K562 (cell line): ENCODE measurements around the gene B4GALNT3. TPM values are rescaled to one million over a fixed set of nuclear protein-coding genes. Genes with fewer than 3 reads are reported as not detected.

Experiments used
- ATAC-seq: fragments of 200-7000 bp; cut with Tn5 transposase; 3 replicates; pipeline ENCODE4 v1.9.1; 2020; ENCODE audit warnings: moderate library complexity
- BruUV-seq: library from RNA; stranded (reverse); fragments of 400-500 nt; replicated peaks from 2 replicates; lab custom pipeline; 2021; lab: Mats Ljungman, UMichigan
- CTCF ChIA-PET: fragments of 300-600 bp; formaldehyde crosslinking; extraction: SDS; loops from one replicate; lab custom pipeline; 2021; ENCODE audit warnings: low intra/inter-chr PET ratio; lab: Yijun Ruan, JAX
- POLR2A ChIA-PET: fragments of 300-600, 350-650 bp; sonication (Branson Sonifier 250); formaldehyde crosslinking; extraction: SDS; loops from one replicate; lab custom pipeline; 2021; ENCODE audit warnings: antibody characterized with exemption, inconsistent platforms; lab: Yijun Ruan, JAX
- DNase-seq, 4 experiments: peaks; one replicate each; pipeline versions ENCODE4 v3.0.0 to v3.0.0-alpha.2; 2011 to 2018; ENCODE audit warnings: low spot score in 3 of 4, mixed read lengths in 3 of 4; ENCODE audit errors: extremely low read depth in 1 of 4
- FAIRE-seq: peaks from 2 replicates; lab custom pipeline; 2011; peaks lifted over from hg19 to GRCh38; lab: Jason Lieb, UNC
- H2AFZ ChIP-seq: 2 replicates; pipeline ENCODE4 v1.6.0; 2011; ENCODE audit warnings: low read depth, low read length, control low read depth, inconsistent platforms
- H3K27ac ChIP-seq: fragments of 200-600 bp; 3 replicates; pipeline ENCODE4 v1.8.0; 2011; ENCODE audit warnings: low read depth, mild to moderate bottlenecking, control low read depth, inconsistent platforms, low read length, moderate library complexity, mixed read lengths; ENCODE audit errors: extremely low read depth
- H3K27me3 ChIP-seq, 2 experiments: fragments of 300-600 bp in 1 of 2; 2 replicates in 1 of 2; 3 replicates in 1 of 2; pipeline versions ENCODE4 v1.6.0 to v1.8.0; 2011; ENCODE audit warnings: inconsistent platforms in 2 of 2, low read length in 2 of 2, mild to moderate bottlenecking in 1 of 2, mixed read lengths in 1 of 2, moderate library complexity in 1 of 2; ENCODE audit not compliant: control insufficient read depth in 2 of 2, insufficient read depth in 2 of 2
- H3K36me3 ChIP-seq: fragments of 300-600 bp; 3 replicates; pipeline ENCODE4 v1.8.0; 2011; ENCODE audit warnings: mild to moderate bottlenecking, low read length, inconsistent platforms; ENCODE audit not compliant: control insufficient read depth, insufficient read depth
- H3K4me1 ChIP-seq, 2 experiments: fragments of 200-600 bp in 1 of 2; replicated peaks in 1 of 2; 2 replicates in 1 of 2; 3 replicates in 1 of 2; pipeline versions ENCODE4 v1.5.1 to v1.8.0; 2011; ENCODE audit warnings: inconsistent platforms in 2 of 2, low read length in 2 of 2, mild to moderate bottlenecking in 1 of 2, mixed read lengths in 1 of 2, moderate library complexity in 1 of 2; ENCODE audit not compliant: control insufficient read depth in 2 of 2, insufficient read depth in 2 of 2
- H3K4me2 ChIP-seq: 2 replicates; pipeline ENCODE4 v1.6.1; 2011; ENCODE audit warnings: low read length, control low read depth, inconsistent platforms, mixed read lengths; ENCODE audit not compliant: insufficient read depth
- H3K4me3 ChIP-seq: fragments of 200-600 bp; sonication (generic), shearing (Covaris generic); 2 replicates; pipeline ENCODE4 v1.5.1; 2016; ENCODE audit warnings: control low read depth, inconsistent platforms
- H3K79me2 ChIP-seq: fragments of 200-600 bp; 3 replicates; pipeline ENCODE4 v1.8.0; 2011; ENCODE audit warnings: low read length, inconsistent platforms; ENCODE audit not compliant: control insufficient read depth, insufficient read depth
- H3K9ac ChIP-seq, 2 experiments: 2 replicates each; pipeline versions ENCODE4 v1.6.0 to v1.6.1; 2011; ENCODE audit warnings: low read depth in 2 of 2, low read length in 2 of 2, control low read depth in 1 of 2, inconsistent platforms in 1 of 2, mild to moderate bottlenecking in 1 of 2, mixed read lengths in 1 of 2; ENCODE audit not compliant: insufficient read depth in 1 of 2
- H3K9me1 ChIP-seq: one replicate; pipeline ENCODE4 v1.6.0; 2011; ENCODE audit warnings: inconsistent platforms, mild to moderate bottlenecking, low read length, moderate library complexity; ENCODE audit not compliant: control insufficient read depth, insufficient read depth
- H3K9me3 ChIP-seq: replicated peaks from 2 replicates; pipeline ENCODE4 v1.5.1; 2011; ENCODE audit warnings: low read depth, low read length, inconsistent platforms; ENCODE audit not compliant: control insufficient read depth, insufficient read depth
- H4K20me1 ChIP-seq: replicated peaks from 2 replicates; pipeline ENCODE4 v1.6.1; 2011; ENCODE audit warnings: low read length, inconsistent platforms, mixed read lengths; ENCODE audit not compliant: control insufficient read depth, insufficient read depth
- ARNT ChIP-seq, 2 experiments: fragments of 450-650 bp; IDR thresholded peaks; 2 replicates each; pipeline ENCODE4 v1.6.1; 2016; ENCODE audit warnings: mild to moderate bottlenecking in 1 of 2
- BCOR ChIP-seq: fragments of 450-650 bp; IDR thresholded peaks from 2 replicates; pipeline ENCODE4 v1.6.1; 2016
- CHD1 ChIP-seq: fragments of 200-600 bp; sonication (generic); IDR thresholded peaks from one replicate; pipeline ENCODE4 v1.6.1; 2012; ENCODE audit warnings: mild to moderate bottlenecking, moderate library complexity, low read length, inconsistent platforms
- DIDO1 ChIP-seq: fragments of 450-650 bp; IDR thresholded peaks from 2 replicates; pipeline ENCODE4 v1.6.1; 2016; ENCODE audit warnings: low read depth, missing biosample characterization, missing genetic modification characterization
- EHMT2 ChIP-seq: fragments of 450-650 bp; IDR thresholded peaks from 2 replicates; pipeline ENCODE4 v1.6.1; 2018; ENCODE audit warnings: antibody characterized with exemption
- YY1 ChIP-seq, 3 experiments: IDR thresholded peaks; 2 replicates each; pipeline ENCODE4 v1.6.1; 2011; ENCODE audit warnings: low read length in 2 of 3, mild to moderate bottlenecking in 2 of 3, moderate library complexity in 2 of 3, borderline replicate concordance in 1 of 3, control low read depth in 1 of 3, low read depth in 1 of 3; ENCODE audit not compliant: insufficient read depth in 3 of 3, insufficient replicate concordance in 2 of 3, control insufficient read depth in 1 of 3, insufficient read length in 1 of 3; ENCODE audit errors: extremely low read depth in 1 of 3
- ZNF75A ChIP-seq: fragments of 450-650 bp; formaldehyde crosslinking; IDR thresholded peaks from 2 replicates; pipeline ENCODE4 v1.4.0; 2020; ENCODE audit warnings: mild to moderate bottlenecking
- WGBS: fragments of 100-300 bp; shearing (Covaris generic); methylation state at CpG from one replicate; pipeline ENCODE4 v1.1.6; 2016; ENCODE audit warnings: low coverage, mixed read lengths; ENCODE audit not compliant: insufficient coverage; ENCODE audit errors: missing lambda C conversion rate; 5-methylcytosine and 5-hydroxymethylcytosine counted together
- in situ Hi-C: fragments of 300-500 bp; cut with MboI; formaldehyde crosslinking; loops from 4 replicates; pipeline ENCODE4 v1.15.0; 2018; ENCODE audit warnings: inconsistent platforms, mixed read lengths
- intact Hi-C: fragments of 100-400 bp; cut with micrococcal nuclease; formaldehyde crosslinking; loops from 2 replicates; pipeline ENCODE4 v1.14.2; 2022
- polyA plus RNA-seq, 8 experiments: library from polyadenylated mRNA; depleted of rRNA in 4 of 8; stranded (reverse) in 5 of 8; unstranded in 3 of 8; fragments of >200 nt; fragmentation: Nextera tagmentation in 2 of 8; fragmentation: Illumina TruSeq in 1 of 8; extraction: Ambion mirVana in 2 of 8; extraction: Trizol in 1 of 8; gene quantifications; 2 replicates each; pipeline versions ENCODE4 v1.2.1 to v1.2.3, GENCODE V29; 2011 to 2014; ENCODE audit warnings: inconsistent platforms in 1 of 8, missing spikeins in 1 of 8
- total RNA-seq, 7 experiments: library from RNA; depleted of rRNA in 6 of 7; stranded (reverse); fragments of >200 nt in 6 of 7; fragmentation: Illumina TruSeq in 2 of 7; extraction: Trizol in 2 of 7; gene quantifications; 2 replicates each; pipeline versions ENCODE4 v1.2.1 to v1.2.3, GENCODE V29; 2011 to 2021; ENCODE audit warnings: low replicate concordance in 1 of 7
- TF ChIP-seq, protein P1 (sequence below): fragments of 250-450 bp; sonication (Bioruptor Pico); IDR thresholded peaks from 2 replicates; pipeline ENCODE4 v1.8.0; 2022; ENCODE audit warnings: moderate library complexity, mild to moderate bottlenecking, inconsistent platforms
- TF ChIP-seq, protein P2 (sequence below): fragments of 250-450 bp; sonication (Bioruptor Pico); IDR thresholded peaks from 2 replicates; pipeline ENCODE4 v1.5.0; 2020; ENCODE audit warnings: mild to moderate bottlenecking, borderline replicate concordance
- TF ChIP-seq, protein P3 (sequence below): fragments of 450-650 bp; formaldehyde crosslinking; IDR thresholded peaks from 2 replicates; pipeline ENCODE4 v1.4.0; 2020; ENCODE audit warnings: mild to moderate bottlenecking, mixed read lengths
- TF ChIP-seq, protein P4 (sequence below): fragments of 250-450 bp; sonication (Bioruptor Pico); IDR thresholded peaks from 2 replicates; pipeline ENCODE4 v1.5.0; 2022; ENCODE audit warnings: mild to moderate bottlenecking
- TF ChIP-seq, protein P5 (sequence below): fragments of 250-450 bp; sonication (Bioruptor Pico); IDR thresholded peaks from 2 replicates; pipeline ENCODE4 v1.8.0; 2021; ENCODE audit warnings: moderate library complexity, mild to moderate bottlenecking, inconsistent platforms

The B4GALNT3 gene
- total and polyA plus RNA-seq, 9 of the 15 experiments (the other 6 are each of a cell fraction or from before 2014, with no cell fraction given): 0.04 to 0.36 (median 0.10) TPM; not detected in 6

DNA sequence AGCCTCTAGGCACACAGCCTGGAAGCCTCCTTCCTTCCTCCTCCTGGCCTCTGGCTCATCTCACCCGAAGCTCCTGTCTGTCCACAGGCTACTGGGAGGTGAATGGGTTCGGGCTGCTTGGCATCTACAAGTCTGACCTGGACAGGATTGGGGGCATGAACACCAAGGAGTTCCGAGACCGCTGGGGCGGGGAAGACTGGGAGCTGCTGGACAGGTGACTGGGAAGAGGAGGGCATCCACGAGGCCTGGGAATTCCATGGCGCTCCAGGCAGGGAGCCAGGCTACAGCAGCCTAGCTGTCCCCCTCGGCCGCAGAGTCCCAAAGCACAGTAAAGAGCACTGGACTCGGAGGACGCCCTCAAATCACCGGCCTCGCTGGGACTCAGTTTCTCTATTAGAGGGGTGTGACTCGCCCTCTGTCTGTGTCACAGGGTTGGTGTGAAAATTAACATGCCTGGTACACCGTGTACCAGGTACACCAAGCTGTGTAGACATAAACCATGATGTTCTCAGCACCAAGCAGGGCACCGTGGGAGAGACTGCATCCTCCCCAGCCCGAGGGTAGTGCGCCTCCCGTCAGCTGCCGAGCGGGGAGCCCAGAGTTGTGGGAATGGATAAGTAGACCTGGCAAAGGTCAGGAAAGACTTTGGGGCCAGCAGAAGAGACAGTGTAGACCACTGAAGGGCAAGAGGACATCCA is 99.6 kb downstream of the B4GALNT3 start:
- no peak for ATAC-seq
- 0 out of 2 replicates have a peak, but pooled peaks cover 9% of the 10 kb centered on the region for H4K20me1 ChIP-seq
- no peak overlapping the region for H2AFZ ChIP-seq
- BruUV-seq: no TSS peak
- no peak for FAIRE-seq
- H3K27ac ChIP-seq: no peak overlapping the region
- peaks cover 12 to 36% of the 10 kb centered on the region in 2 experiments; a peak in 4 of 5 replicates for H3K4me1 ChIP-seq
- no peaks in the 10 kb centered on the region for H3K9me1 ChIP-seq
- no peak overlapping the region for H3K9ac ChIP-seq
- no peaks in the 10 kb centered on the region for H3K36me3 ChIP-seq
- POLR2A ChIA-PET: interaction anchor here (0.8 kb wide), 1 partner anchor 11 kb away, joined by 4 read pairs; no protein-coding TSS in a partner anchor
- H3K4me2 ChIP-seq: no peak overlapping the region
- peaks cover 19 to 42% of the 10 kb centered on the region in 2 experiments; a peak in 4 of 5 replicates for H3K27me3 ChIP-seq
- no peak overlapping the region for H3K4me3 ChIP-seq
- CTCF ChIA-PET: no interaction called here
- intact Hi-C loops: no loop called here
- H3K79me2 ChIP-seq: no peaks in the 10 kb centered on the region
- no peak for DNase-seq
- H3K9me3 ChIP-seq: no peaks in the 10 kb centered on the region
- WGBS: 0% methylated on average over 11 of the region's 21 CpGs
- in situ Hi-C loops: loop anchor here (25.0 kb wide), 1 partner anchor 1028 kb away; the partner anchor contains the start of gene FBXL14
- TF ChIP-seq, protein P1, sequence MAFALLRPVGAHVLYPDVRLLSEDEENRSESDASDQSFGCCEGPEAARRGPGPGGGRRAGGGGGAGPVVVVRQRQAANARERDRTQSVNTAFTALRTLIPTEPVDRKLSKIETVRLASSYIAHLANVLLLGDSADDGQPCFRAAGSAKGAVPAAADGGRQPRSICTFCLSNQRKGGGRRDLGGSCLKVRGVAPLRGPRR: no peak
- no peak for TF ChIP-seq BCOR
- TF ChIP-seq, protein P2, sequence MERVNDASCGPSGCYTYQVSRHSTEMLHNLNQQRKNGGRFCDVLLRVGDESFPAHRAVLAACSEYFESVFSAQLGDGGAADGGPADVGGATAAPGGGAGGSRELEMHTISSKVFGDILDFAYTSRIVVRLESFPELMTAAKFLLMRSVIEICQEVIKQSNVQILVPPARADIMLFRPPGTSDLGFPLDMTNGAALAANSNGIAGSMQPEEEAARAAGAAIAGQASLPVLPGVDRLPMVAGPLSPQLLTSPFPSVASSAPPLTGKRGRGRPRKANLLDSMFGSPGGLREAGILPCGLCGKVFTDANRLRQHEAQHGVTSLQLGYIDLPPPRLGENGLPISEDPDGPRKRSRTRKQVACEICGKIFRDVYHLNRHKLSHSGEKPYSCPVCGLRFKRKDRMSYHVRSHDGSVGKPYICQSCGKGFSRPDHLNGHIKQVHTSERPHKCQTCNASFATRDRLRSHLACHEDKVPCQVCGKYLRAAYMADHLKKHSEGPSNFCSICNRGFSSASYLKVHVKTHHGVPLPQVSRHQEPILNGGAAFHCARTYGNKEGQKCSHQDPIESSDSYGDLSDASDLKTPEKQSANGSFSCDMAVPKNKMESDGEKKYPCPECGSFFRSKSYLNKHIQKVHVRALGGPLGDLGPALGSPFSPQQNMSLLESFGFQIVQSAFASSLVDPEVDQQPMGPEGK: no peak
- TF ChIP-seq DIDO1: no peak
- TF ChIP-seq, protein P3, sequence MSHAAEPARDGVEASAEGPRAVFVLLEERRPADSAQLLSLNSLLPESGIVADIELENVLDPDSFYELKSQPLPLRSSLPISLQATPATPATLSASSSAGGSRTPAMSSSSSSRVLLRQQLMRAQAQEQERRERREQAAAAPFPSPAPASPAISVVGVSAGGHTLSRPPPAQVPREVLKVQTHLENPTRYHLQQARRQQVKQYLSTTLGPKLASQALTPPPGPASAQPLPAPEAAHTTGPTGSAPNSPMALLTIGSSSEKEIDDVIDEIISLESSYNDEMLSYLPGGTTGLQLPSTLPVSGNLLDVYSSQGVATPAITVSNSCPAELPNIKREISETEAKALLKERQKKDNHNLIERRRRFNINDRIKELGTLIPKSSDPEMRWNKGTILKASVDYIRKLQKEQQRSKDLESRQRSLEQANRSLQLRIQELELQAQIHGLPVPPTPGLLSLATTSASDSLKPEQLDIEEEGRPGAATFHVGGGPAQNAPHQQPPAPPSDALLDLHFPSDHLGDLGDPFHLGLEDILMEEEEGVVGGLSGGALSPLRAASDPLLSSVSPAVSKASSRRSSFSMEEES (CRISPR knock-in tag): no peak
- TF ChIP-seq ZNF75A (CRISPR knock-in tag): no peak
- no peak for TF ChIP-seq CHD1
- TF ChIP-seq, protein P4, sequence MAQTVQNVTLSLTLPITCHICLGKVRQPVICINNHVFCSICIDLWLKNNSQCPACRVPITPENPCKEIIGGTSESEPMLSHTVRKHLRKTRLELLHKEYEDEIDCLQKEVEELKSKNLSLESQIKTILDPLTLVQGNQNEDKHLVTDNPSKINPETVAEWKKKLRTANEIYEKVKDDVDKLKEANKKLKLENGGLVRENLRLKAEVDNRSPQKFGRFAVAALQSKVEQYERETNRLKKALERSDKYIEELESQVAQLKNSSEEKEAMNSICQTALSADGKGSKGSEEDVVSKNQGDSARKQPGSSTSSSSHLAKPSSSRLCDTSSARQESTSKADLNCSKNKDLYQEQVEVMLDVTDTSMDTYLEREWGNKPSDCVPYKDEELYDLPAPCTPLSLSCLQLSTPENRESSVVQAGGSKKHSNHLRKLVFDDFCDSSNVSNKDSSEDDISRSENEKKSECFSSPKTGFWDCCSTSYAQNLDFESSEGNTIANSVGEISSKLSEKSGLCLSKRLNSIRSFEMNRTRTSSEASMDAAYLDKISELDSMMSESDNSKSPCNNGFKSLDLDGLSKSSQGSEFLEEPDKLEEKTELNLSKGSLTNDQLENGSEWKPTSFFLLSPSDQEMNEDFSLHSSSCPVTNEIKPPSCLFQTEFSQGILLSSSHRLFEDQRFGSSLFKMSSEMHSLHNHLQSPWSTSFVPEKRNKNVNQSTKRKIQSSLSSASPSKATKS (CRISPR knock-in tag): no peak
- no peak for TF ChIP-seq YY1 (IDR thresholded peaks at IDR 0.05; ENCODE audit: borderline replicate concordance in 1 of 3, control insufficient read depth in 1 of 3, extremely low read depth in 1 of 3, insufficient read depth in 3 of 3, insufficient read length in 1 of 3, insufficient replicate concordance in 2 of 3, low read depth in 1 of 3, low read length in 2 of 3)
- no peak for TF ChIP-seq ARNT (IDR thresholded peaks at IDR 0.05)
- TF ChIP-seq, protein P5, sequence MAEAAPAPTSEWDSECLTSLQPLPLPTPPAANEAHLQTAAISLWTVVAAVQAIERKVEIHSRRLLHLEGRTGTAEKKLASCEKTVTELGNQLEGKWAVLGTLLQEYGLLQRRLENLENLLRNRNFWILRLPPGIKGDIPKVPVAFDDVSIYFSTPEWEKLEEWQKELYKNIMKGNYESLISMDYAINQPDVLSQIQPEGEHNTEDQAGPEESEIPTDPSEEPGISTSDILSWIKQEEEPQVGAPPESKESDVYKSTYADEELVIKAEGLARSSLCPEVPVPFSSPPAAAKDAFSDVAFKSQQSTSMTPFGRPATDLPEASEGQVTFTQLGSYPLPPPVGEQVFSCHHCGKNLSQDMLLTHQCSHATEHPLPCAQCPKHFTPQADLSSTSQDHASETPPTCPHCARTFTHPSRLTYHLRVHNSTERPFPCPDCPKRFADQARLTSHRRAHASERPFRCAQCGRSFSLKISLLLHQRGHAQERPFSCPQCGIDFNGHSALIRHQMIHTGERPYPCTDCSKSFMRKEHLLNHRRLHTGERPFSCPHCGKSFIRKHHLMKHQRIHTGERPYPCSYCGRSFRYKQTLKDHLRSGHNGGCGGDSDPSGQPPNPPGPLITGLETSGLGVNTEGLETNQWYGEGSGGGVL (CRISPR knock-in tag): no peak
- no peak for TF ChIP-seq EHMT2
